Esophagus muscularis mucosa (tissue), 4 donors: Measurements from ENCODE around the gene DEK.

ENCODE experiments used
- CTCF ChIP-seq, 3 experiments: fragments of 200-600 bp in 2 of 3; fragments of 450-650 bp in 1 of 3; sonication (generic) in 2 of 3; IDR thresholded peaks; one replicate each; pipeline ENCODE4 v1.5.1; 2017 to 2019; ENCODE audit warnings: antibody characterized with exemption in 3 of 3, mild to moderate bottlenecking in 2 of 3, moderate library complexity in 1 of 3
- EP300 ChIP-seq: sonication (generic); formaldehyde crosslinking; IDR thresholded peaks from one replicate; pipeline ENCODE4 v1.6.1; 2017; ENCODE audit warnings: antibody characterized with exemption
- POLR2AphosphoS5 ChIP-seq, 2 donors: sonication (generic); formaldehyde crosslinking; IDR thresholded peaks; one replicate each; pipeline ENCODE4 v1.6.1; 2017; ENCODE audit warnings: antibody characterized with exemption in 2 of 2

- no peak for TF ChIP-seq CTCF (IDR thresholded peaks at IDR 0.05)
- no peak for TF ChIP-seq POLR2AphosphoS5 (IDR thresholded peaks at IDR 0.05)
- TF ChIP-seq EP300 = no peak
These were observed 29.8 kb downstream of the DEK start for GRCh38 chr6:18234564-18234963.
